HG02678 (cell line): ENCODE data around the gene PPP1R13B.

Experiments used
- ATAC-seq: cut with Tn5 transposase; IDR thresholded peaks from one replicate; pipeline ENCODE4 v1.9.1; 2021; ENCODE audit warnings: mild to moderate bottlenecking, moderate library complexity; ENCODE audit not compliant: unreplicated experiment

The PPP1R13B gene

GRCh38 chr14:103745424-103745823, 102.0 kb downstream of the PPP1R13B start:
- ATAC-seq, result no peak

- ATAC-seq, result no peak
Observed at GRCh38 chr14:103744621-103745395, 102.6 kb downstream of the PPP1R13B start.

DNA sequence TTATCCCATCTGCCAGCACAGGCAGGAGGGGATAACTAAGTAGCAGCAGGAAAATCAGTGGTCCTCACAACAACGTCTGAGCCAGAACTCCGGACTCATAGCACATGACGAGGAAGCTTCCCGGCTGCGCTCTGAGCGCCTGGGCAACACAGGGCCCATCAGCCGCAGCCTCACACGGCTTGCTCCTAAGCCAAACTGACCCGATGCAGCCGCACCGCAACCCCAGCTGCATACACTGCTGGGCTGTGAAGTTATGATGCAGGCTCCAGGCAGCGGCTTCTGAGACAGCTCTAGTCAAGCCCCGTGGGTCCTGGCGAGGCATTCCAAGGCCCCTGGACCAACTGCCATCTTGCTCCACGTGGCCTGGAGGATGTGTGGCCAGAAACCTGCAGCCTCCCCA, 103.7 kb downstream of the PPP1R13B start:
- ATAC-seq, result no peak

DNA sequence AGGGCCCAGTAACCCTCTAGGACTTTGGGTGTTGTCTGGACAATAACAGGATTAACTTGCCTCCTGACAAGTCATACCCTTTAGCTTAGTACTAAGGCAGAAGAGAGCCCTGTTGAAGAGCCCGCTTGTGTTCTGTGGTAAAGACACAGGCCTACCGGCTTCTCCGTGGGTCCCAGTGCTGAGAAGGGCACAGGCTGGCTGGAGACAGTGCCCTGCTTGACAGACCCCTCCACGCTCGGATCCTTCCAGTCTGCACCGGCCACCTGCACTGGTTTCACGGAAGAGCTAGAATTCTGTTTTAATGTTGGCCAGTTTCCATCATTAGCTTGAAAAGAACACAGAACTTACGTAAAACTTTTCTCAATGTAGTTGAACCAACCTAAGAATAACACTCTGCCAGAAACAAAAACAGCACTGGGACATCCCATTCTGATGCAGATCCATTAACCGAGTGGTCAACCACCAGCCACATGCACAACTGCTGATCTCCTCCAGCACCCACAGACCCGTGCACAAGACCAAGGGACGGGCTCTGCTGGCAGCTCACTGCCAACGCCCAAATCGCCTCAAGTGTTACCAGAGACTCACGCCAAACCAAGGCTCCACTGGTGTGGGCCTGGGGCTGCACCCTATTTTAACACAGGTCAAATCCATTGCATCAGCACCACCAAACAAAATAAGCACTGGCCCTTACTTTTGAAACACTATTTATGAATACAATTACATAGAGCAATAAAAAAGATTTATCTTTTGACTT, 104.7 kb downstream of the PPP1R13B start:
- no peak for ATAC-seq

DNA sequence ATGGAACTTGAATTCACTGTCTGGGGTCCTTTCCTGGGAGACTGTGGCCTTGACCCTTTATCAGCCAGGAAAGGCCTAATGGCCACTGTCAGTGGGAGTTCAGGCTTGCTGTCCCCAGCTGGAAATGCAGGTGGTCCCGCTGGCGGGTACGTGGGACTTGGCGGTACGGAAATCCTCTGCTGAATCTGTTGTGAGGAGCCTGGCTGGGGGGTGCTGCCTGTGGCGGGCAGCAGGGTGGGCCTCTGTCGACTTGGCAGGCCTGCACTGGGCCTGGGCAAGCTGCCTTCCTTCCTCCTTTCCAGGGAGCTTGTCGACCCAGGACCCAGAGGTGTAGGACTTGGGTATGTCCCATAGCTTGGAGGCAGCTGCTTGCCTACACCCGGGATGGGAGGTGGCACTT, 105.5 kb downstream of the PPP1R13B start:
- ATAC-seq, result no peak

- ATAC-seq, result no peak
Observed at GRCh38 chr14:103740991-103741689, 106.2 kb downstream of the PPP1R13B start.

DNA sequence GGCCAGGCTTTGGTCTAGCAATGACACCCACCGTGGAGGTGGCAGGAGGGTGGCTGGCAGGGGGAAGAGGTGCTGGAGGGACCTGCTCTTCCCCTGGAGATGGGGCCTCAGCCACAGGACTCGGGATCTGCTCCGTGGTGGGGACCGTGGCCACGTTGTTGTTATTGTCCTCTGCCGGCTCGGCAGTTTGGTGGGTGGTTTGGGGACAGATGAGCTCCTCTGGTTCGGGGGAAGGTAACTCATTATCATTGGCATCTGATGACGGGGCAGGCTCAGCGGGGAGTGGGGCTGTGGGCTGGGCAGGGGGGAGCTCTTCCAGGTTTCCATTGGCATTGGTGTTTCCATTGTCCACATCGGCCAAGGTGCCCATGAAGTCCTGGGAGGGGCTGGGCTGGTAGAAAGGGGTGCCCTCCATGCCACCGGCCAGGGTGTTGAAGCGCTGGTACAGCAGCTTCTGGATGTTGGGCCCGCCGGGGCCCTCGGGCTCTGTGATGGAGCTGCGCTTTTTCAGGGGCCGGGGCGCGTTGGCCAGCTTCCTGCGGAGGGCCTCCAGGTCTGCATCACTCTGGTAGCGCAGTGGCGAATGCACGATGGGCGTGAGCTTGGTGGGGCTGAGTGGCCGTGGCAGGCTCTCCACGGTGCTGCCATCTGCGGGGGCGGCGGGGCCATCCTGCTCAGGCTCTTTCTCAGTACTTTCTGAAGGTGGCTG, 107.4 kb downstream of the PPP1R13B start:
- no peak for ATAC-seq

DNA sequence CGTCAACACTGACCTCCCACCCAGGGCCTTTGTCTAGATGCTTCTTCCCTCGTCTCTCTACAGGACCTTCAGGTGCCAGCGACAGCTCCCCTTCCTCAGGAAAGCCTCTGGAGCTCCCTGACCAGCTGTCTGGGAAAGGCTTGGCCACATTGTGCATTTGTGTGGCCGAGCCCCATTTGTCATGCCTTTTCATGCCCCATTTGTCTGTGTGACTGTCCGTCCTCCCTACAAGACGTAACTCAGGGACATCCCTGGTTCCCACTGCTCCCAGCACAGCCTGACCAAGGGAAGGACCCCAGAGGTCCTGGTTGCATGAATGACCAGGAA, 107.9 kb downstream of the PPP1R13B start:
- no peak for ATAC-seq

DNA sequence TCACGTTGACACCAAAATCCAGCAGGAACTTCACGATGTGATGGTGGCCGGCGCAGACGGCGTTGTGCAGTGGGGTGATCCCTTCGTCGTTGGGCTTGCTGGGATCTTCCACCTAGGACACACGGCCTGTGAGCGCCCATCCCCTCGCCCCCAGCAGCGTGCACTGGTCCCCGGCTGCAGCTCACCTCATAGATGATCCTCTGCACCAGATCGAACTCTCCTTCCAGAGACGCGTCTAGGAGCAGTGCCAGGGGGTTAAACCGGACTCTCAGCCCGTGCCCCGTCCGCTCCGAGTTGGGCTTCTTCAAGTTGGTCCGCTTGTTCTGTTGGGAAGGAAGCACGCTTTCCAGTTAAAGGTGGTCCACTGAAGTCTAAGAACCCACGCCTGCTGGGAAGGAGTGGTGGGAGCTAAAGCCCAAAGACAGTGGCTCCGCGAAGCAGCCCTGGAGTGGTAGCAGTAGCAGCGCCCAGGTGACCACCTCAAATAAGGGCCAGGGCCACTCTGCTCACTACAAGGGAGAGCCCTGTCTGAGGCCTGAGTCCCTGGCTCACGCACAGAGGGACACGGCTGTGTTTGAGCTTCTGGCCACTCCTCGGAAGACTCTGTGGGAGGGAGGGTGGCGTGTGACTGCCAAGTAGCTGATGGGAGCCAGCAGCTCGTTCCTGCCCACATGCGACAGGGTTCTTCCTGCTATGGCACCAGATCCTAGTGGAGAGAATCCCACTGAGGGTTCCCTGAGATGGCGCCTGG, 108.5 kb downstream of the PPP1R13B start:
- ATAC-seq, result no peak

GRCh38 chr14:103738166-103738565, 109.2 kb downstream of the PPP1R13B start:
- ATAC-seq, result no peak

GRCh38 chr14:103737432-103738045, 109.8 kb downstream of the PPP1R13B start:
- no peak for ATAC-seq

DNA sequence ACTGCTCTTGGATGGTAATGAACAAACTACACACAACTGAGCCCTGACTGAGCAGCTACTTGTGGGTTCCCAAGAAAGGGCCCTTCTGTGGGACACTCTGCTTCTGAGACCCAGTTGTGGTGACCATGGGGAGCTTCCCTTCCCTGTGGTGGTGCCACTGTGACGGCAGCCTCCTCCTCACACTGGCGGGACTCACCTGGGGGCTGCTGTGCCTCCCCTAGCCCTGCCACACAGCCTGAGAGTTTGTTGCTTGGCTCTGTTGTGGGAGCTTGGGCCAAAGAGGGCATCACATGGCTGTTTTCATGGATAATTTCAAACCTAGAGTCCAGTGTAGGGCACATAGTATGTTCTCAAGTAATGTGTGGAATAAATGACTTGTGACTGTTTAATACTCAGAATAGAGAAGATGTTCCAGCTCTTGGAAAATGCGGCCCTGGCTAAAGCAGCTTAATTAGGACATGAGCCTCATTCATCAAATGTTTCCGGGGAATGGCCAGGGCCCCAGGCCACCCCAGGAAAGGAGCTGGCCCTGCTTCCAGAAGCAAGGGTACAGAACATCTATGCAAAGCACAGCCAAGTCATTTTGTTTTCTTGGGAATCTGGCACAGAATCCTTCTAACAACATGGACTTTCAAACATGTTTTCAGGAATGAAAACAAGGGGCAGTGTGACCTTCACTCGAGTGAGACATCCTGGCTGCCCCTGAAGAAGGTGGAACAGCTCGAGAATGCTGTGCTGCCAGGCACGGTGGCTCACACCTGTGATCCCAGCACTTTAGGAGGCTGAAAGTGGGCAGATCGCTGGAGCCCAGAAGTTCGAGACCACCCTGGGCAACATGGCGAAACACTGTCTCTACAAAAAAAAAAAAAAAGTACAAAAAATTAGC, 110.6 kb downstream of the PPP1R13B start:
- ATAC-seq, result no peak

- no peak for ATAC-seq
Observed at GRCh38 chr14:103735815-103736545, 111.4 kb downstream of the PPP1R13B start.

DNA sequence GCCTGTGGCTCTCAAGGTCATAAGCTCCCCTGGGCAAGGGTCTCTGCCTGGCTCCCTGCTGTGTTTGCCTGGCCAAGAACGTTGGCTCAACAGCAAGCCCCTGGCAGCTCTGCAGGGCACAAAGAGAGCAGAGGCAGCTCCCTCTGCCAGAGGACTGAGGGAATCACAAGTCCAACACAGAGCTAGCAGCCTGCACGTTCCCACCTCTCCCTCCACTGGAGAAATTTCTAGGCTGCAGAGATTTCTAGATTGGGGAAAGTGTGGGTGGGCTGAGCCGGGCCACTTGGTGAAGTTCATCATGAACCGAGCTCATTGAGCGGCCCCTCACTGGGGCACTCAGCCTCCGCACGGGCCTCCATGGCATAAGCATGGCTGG, 111.9 kb downstream of the PPP1R13B start:
- ATAC-seq, result no peak

DNA sequence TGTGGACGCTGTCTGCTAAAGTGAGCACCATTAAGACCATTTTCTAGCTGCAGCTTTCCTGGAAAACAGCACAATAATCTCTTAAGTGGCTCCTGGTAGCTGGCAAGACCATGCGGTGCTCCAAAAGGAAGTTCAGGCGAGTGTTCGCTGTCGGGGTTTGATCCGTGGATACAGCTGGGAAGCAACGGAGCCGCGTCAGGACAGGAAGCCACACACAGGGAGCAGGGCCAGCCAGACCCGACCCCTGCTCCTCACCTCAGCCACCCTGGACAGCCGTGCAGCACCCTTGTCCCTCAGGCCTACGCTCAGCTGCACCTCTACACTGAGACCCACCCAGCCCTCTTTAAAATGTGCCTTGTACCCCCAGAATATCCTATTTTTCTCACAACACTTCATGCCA, 112.4 kb downstream of the PPP1R13B start:
- ATAC-seq, result no peak

DNA sequence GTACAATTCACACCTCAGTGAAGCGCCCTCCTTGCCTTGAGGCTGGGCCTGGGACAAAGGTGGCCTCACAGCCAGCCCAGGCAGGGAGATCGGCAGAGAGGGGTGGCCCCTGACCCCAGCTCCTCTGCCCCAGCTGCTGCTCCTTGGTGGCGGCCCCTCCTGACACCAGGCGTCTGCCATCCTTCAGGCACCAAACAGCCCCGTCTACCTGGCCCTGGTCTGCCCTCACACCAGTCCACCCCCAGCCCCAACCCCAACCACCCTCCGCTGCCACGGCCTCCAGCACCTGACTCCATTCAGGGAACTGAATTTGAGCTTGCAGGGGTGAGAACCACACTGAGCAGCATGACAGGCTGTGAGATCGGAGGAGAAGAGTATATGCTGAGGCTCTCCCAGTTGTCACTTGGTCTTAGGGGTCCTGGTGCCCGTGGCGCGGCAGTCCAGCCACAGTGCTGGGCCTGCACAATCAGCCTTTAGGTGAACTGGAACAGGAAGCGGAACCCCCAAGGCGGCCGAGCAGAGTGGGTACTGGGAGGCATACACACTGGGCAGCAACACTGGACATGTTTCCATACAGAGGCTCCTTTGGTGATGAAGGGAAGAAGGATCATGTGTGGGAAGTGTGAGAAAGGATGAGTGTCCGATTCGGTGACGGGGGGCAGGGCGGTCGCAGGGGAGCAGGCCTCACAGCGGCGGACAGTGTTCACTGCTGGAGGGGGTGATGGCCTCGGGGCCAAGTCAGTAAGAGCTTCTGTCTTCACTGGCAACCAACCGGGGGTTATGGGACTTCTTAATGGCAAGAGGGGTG, 113.1 kb downstream of the PPP1R13B start:
- ATAC-seq, result no peak

DNA sequence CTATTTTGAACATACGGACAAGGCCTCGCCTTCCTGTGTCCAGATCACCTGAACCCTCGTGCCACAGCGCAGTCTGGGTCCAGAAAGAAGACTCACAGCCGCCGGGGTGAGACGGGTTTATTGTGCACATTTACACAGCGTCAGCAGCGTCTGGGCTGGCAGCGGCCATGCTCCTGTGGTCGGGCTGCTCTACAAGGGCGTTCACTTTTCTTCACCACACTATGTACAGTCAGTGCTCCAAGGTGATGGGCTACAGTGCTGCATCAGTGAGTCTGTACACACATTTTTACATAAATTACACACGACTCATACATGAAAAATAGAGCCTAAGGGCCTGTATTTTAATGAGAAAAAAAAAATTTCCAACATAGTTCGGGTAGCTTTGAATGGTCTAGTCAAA, 113.7 kb downstream of the PPP1R13B start:
- no peak for ATAC-seq
